IMR-90 (cell line): ENCODE measurements around the gene HSD17B14. TPM values are rescaled to one million over a fixed set of nuclear protein-coding genes. Genes with fewer than 3 reads are reported as not detected.

ENCODE experiments used
- ATAC-seq: fragments of 200-7000 bp; cut with Tn5 transposase; 2 replicates; pipeline ENCODE4 v1.9.1; 2020; ENCODE audit warnings: low read depth, mild to moderate bottlenecking, moderate library complexity
- BruUV-seq: library from RNA; stranded (reverse); fragments of 400-500 nt; replicated peaks from 2 replicates; lab custom pipeline; 2021; lab: Mats Ljungman, UMichigan
- CTCF ChIA-PET: fragments of 300-600 bp; formaldehyde crosslinking; extraction: SDS; loops from one replicate; lab custom pipeline; 2021; ENCODE audit warnings: antibody characterized with exemption; lab: Yijun Ruan, JAX
- POLR2A ChIA-PET: fragments of 300-600 bp; sonication (Branson Sonifier 250); formaldehyde crosslinking; loops from one replicate; lab custom pipeline; 2022; ENCODE audit warnings: antibody characterized with exemption; ENCODE audit not compliant: unreplicated experiment; lab: Charles Lee
- DNase-seq: peaks from one replicate; pipeline ENCODE4 v3.0.0; 2013
- H2AFZ ChIP-seq: replicated peaks from 2 replicates; pipeline ENCODE3; 2013; ENCODE audit warnings: low read length, mild to moderate bottlenecking; ENCODE audit not compliant: poor library complexity
- H2AK5ac ChIP-seq: 2 replicates; pipeline ENCODE4 v1.6.1; 2013; ENCODE audit warnings: low read depth, low read length, inconsistent platforms
- H2AK9ac ChIP-seq: replicated peaks from 2 replicates; pipeline ENCODE3; 2013; ENCODE audit warnings: mild to moderate bottlenecking, low read depth, low read length, moderate library complexity; ENCODE audit not compliant: poor library complexity
- H2BK120ac ChIP-seq: 2 replicates; pipeline ENCODE4 v1.6.1; 2013; ENCODE audit warnings: low read depth, low read length, inconsistent platforms
- H2BK15ac ChIP-seq: 3 replicates; pipeline ENCODE4 v1.6.1; 2013; ENCODE audit warnings: low read depth, low read length, inconsistent platforms
- H2BK20ac ChIP-seq: 2 replicates; pipeline ENCODE4 v1.6.1; 2013; ENCODE audit warnings: low read depth, mild to moderate bottlenecking, inconsistent platforms, low read length, moderate library complexity
- H2BK5ac ChIP-seq: 2 replicates; pipeline ENCODE4 v1.6.1; 2013; ENCODE audit warnings: mild to moderate bottlenecking, low read depth, low read length, inconsistent platforms; ENCODE audit not compliant: poor library complexity, severe bottlenecking
- H3K14ac ChIP-seq: replicated peaks from 2 replicates; pipeline ENCODE4 v1.6.1; 2013; ENCODE audit warnings: low read depth, low read length, inconsistent platforms
- H3K18ac ChIP-seq: 2 replicates; pipeline ENCODE4 v1.6.1; 2013; ENCODE audit warnings: low read depth, low read length, control low read depth
- H3K23ac ChIP-seq: 2 replicates; pipeline ENCODE4 v1.6.1; 2013; ENCODE audit warnings: low read depth, low read length, inconsistent platforms
- H3K27ac ChIP-seq: 2 replicates; pipeline ENCODE4 v1.5.1; 2013; ENCODE audit warnings: mild to moderate bottlenecking, control low read depth, low read length; ENCODE audit not compliant: insufficient read depth
- H3K27me3 ChIP-seq: 2 replicates; pipeline ENCODE4 v1.6.1; 2013; ENCODE audit warnings: low read length; ENCODE audit not compliant: control insufficient read depth, insufficient read depth
- H3K36me3 ChIP-seq: 2 replicates; pipeline ENCODE4 v1.6.1; 2013; ENCODE audit warnings: low read length, mixed read lengths; ENCODE audit not compliant: control insufficient read depth, insufficient read depth
- H3K4ac ChIP-seq: 2 replicates; pipeline ENCODE4 v1.6.1; 2013; ENCODE audit warnings: low read depth, low read length, inconsistent platforms
- H3K4me1 ChIP-seq: 2 replicates; pipeline ENCODE4 v1.6.1; 2013; ENCODE audit warnings: low read length, mixed read lengths; ENCODE audit not compliant: control insufficient read depth, insufficient read depth
- H3K4me2 ChIP-seq: 2 replicates; pipeline ENCODE4 v1.6.1; 2013; ENCODE audit warnings: low read depth, mild to moderate bottlenecking, control low read depth, low read length, moderate library complexity
- H3K4me3 ChIP-seq: 2 replicates; pipeline ENCODE4 v1.5.1; 2013; ENCODE audit warnings: low read depth, mild to moderate bottlenecking, control low read depth, low read length, moderate library complexity; ENCODE audit not compliant: insufficient read depth
- H3K56ac ChIP-seq: 2 replicates; pipeline ENCODE4 v1.6.1; 2013; ENCODE audit warnings: low read length, inconsistent platforms; ENCODE audit not compliant: insufficient read depth; ENCODE audit errors: extremely low read depth
- H3K79me1 ChIP-seq, 2 experiments: 2 replicates each; pipeline ENCODE4 v1.6.1; 2013; ENCODE audit warnings: low read length in 2 of 2, inconsistent platforms in 1 of 2, low read depth in 1 of 2
- H3K9ac ChIP-seq: 2 replicates; pipeline ENCODE4 v1.6.1; 2013; ENCODE audit warnings: low read depth, low read length, control low read depth
- H3K9me1 ChIP-seq: 2 replicates; pipeline ENCODE4 v1.6.1; 2013; ENCODE audit warnings: low read length, inconsistent platforms; ENCODE audit not compliant: insufficient read depth
- H3K9me3 ChIP-seq: 2 replicates; pipeline ENCODE4 v1.6.1; 2013; ENCODE audit warnings: low read length; ENCODE audit not compliant: control insufficient read depth, insufficient read depth
- H4K20me1 ChIP-seq: 2 replicates; pipeline ENCODE4 v1.6.1; 2013; ENCODE audit warnings: low read length, inconsistent platforms; ENCODE audit not compliant: insufficient read depth
- H4K5ac ChIP-seq: 2 replicates; pipeline ENCODE4 v1.6.1; 2013; ENCODE audit warnings: mild to moderate bottlenecking, low read depth, low read length, control low read depth
- H4K8ac ChIP-seq, 2 experiments: 2 replicates each; pipeline ENCODE4 v1.6.1; 2013; ENCODE audit warnings: low read depth in 2 of 2, low read length in 2 of 2, control low read depth in 1 of 2, inconsistent platforms in 1 of 2
- H4K91ac ChIP-seq: 2 replicates; pipeline ENCODE4 v1.6.1; 2013; ENCODE audit warnings: low read depth, low read length, inconsistent platforms; ENCODE audit not compliant: insufficient read depth
- BHLHE40 ChIP-seq: fragments of 150-350 bp; IDR thresholded peaks from 2 replicates; pipeline ENCODE4 v1.6.1; 2016; ENCODE audit warnings: mild to moderate bottlenecking, low read depth, low read length
- CEBPB ChIP-seq: IDR thresholded peaks from 2 replicates; pipeline ENCODE4 v1.6.1; 2012; ENCODE audit warnings: low read depth, low read length, improper control_type of control experiment
- CHD1 ChIP-seq: IDR thresholded peaks from 2 replicates; pipeline ENCODE4 v1.6.1; 2012; ENCODE audit warnings: low read depth, low read length, improper control_type of control experiment
- CTCF ChIP-seq: conservative IDR thresholded peaks from 2 replicates; pipeline ENCODE4 v1.5.1; 2012; ENCODE audit warnings: mild to moderate bottlenecking, low read depth, low read length, improper control_type of control experiment
- ELK1 ChIP-seq: fragments of 150-350 bp; IDR thresholded peaks from 2 replicates; pipeline ENCODE4 v1.6.1; 2016; ENCODE audit warnings: low read depth, mild to moderate bottlenecking, low read length, moderate library complexity, borderline replicate concordance
- FOS ChIP-seq: fragments of 150-350 bp; IDR thresholded peaks from 2 replicates; pipeline ENCODE4 v1.6.1; 2016; ENCODE audit warnings: low read depth, low read length
- MAFK ChIP-seq: IDR thresholded peaks from 2 replicates; pipeline ENCODE4 v1.6.1; 2012; ENCODE audit warnings: low read depth, low read length, improper control_type of control experiment
- MAZ ChIP-seq: IDR thresholded peaks from 2 replicates; pipeline ENCODE4 v1.6.1; 2012; ENCODE audit warnings: low read depth, mild to moderate bottlenecking, low read length, improper control_type of control experiment, moderate library complexity, borderline replicate concordance
- MXI1 ChIP-seq: IDR thresholded peaks from 2 replicates; pipeline ENCODE4 v1.6.1; 2012; ENCODE audit warnings: low read depth, mild to moderate bottlenecking, low read length, moderate library complexity, borderline replicate concordance
- NFE2L2 ChIP-seq: fragments of 150-350 bp; IDR thresholded peaks from 2 replicates; pipeline ENCODE4 v1.6.1; 2016; ENCODE audit warnings: low read depth, mild to moderate bottlenecking, low read length
- RAD21 ChIP-seq: IDR thresholded peaks from 2 replicates; pipeline ENCODE4 v1.6.1; 2012; ENCODE audit warnings: low read length, improper control_type of control experiment
- RFX5 ChIP-seq: IDR thresholded peaks from 2 replicates; pipeline ENCODE4 v1.8.0; 2012; ENCODE audit warnings: low read depth, mild to moderate bottlenecking, low read length, moderate library complexity
- SMC3 ChIP-seq: fragments of 150-350 bp; IDR thresholded peaks from 2 replicates; pipeline ENCODE4 v1.6.1; 2016; ENCODE audit warnings: low read depth, mild to moderate bottlenecking, antibody characterized with exemption, low read length, moderate library complexity
- USF2 ChIP-seq: fragments of 150-350 bp; IDR thresholded peaks from 2 replicates; pipeline ENCODE4 v1.6.1; 2017; ENCODE audit warnings: mild to moderate bottlenecking, antibody characterized with exemption, low read length, low read depth
- WGBS, 2 experiments: methylation state at CpG; one replicate each; pipeline versions ENCODE4 v1.1.5 to v1.1.7; 2013; ENCODE audit warnings: missing lambda C conversion rate in 2 of 2; ENCODE audit not compliant: insufficient read length in 1 of 2; ENCODE audit errors: extremely low coverage in 2 of 2; 5-methylcytosine and 5-hydroxymethylcytosine counted together
- dilution Hi-C: fragments of 300-500 bp; cut with HindIII; formaldehyde crosslinking; loops from one replicate; pipeline ENCODE4 v1.14.3; 2018; ENCODE audit warnings: low sequenced_read_pairs; ENCODE audit not compliant: unreplicated experiment
- in situ Hi-C: fragments of 300-500 bp; cut with MboI; formaldehyde crosslinking; loops from 3 replicates; pipeline ENCODE4 v1.14.3; 2019; ENCODE audit warnings: low sequenced_read_pairs, inconsistent platforms, mixed read lengths
- intact Hi-C: fragments of 100-400 bp; cut with micrococcal nuclease; formaldehyde crosslinking; loops from 2 replicates; pipeline ENCODE4 v1.10.0; 2022
- polyA plus RNA-seq, 3 experiments: library from polyadenylated mRNA; depleted of rRNA; stranded (reverse); fragments of >200 nt; gene quantifications; 2 replicates each; pipeline ENCODE4 v1.2.3, GENCODE V29; 2012; ENCODE audit warnings: low replicate concordance in 1 of 3
- total RNA-seq: library from RNA; depleted of rRNA; stranded (reverse); fragments of >200 nt; gene quantifications from 2 replicates; pipeline ENCODE4 v1.2.3, GENCODE V29; 2012

HSD17B14 gene
- total and polyA plus RNA-seq, 2 of the 4 experiments (the other 2 are of a cell fraction), result 0.54 to 4.5 TPM

GRCh38 chr19:48814895-48815294 lies 21.4 kb downstream of the HSD17B14 start:
- Histone ChIP-seq H4K5ac (no peak overlapping the region), H2BK120ac (no peak overlapping the region), H2BK5ac (no peak overlapping the region), H4K8ac (no peak overlapping the region), H3K18ac (no peak overlapping the region), H2BK15ac (no peak overlapping the region), H3K14ac (no peak overlapping the region), H3K9me1 (no peaks in the 10 kb centered on the region; the same call in 1 of the 2 replicates), H3K4me2 (no peak overlapping the region), H3K4me1 (peaks cover 8% of the 10 kb centered on the region; the same call in 1 of the 2 replicates), H3K79me1 (peaks cover 0 to 4% of the 10 kb centered on the region in 2 experiments; a peak in 1 of 4 replicates), H3K27ac (no peak overlapping the region), H3K4ac (no peak overlapping the region), H3K23ac (no peak overlapping the region), H3K9me3 (no peaks in the 10 kb centered on the region), H3K27me3 (no peaks in the 10 kb centered on the region), H2BK20ac (no peak overlapping the region), H4K91ac (no peak overlapping the region), H3K9ac (no peak overlapping the region), H2AFZ (no peak overlapping the region), H4K20me1 (peaks cover 3% of the 10 kb centered on the region; the same call in 1 of the 2 replicates), H3K36me3 (no peaks in the 10 kb centered on the region), H3K4me3 (no peak overlapping the region), H3K56ac (no peak overlapping the region), H2AK5ac (no peak overlapping the region), H2AK9ac (peak overlapping the region; percentile 65)
- no CpG with 5 or more reads among the region's 6 CpGs for WGBS, 2 experiments
- ChIA-PET POLR2A (no interaction called here), CTCF (no interaction called here)
- in situ Hi-C loops (no loop called here), dilution Hi-C loops (no loop called here), intact Hi-C loops (no loop called here)
- no peak for DNase-seq
- no TSS peak for BruUV-seq
- TF ChIP-seq CTCF (no peak), RAD21 (no peak), ELK1 (no peak), USF2 (no peak), CEBPB (no peak), CHD1 (no peak), NFE2L2 (no peak), SMC3 (no peak), FOS (no peak), MXI1 (no peak), MAZ (no peak), RFX5 (no peak), BHLHE40 (no peak), MAFK (no peak)
- ATAC-seq, result no peak
